Keratinocyte (primary cell): Measurements from ENCODE around the gene WDR4. TPM values are rescaled to one million over a fixed set of nuclear protein-coding genes. Genes with fewer than 3 reads are reported as not detected.

ENCODE experiments used
- DNase-seq: peaks from one replicate; pipeline ENCODE4 v3.0.0-alpha.2; 2011; ENCODE audit warnings: low read depth, missing footprints, low spot score
- FAIRE-seq: peaks from 2 replicates; lab custom pipeline; 2011; peaks lifted over from hg19 to GRCh38; lab: Jason Lieb, UNC
- H2AFZ ChIP-seq: 2 replicates; pipeline ENCODE4 v1.6.0; 2012; ENCODE audit warnings: low read length, control low read depth, inconsistent platforms; ENCODE audit not compliant: control insufficient read depth
- H3K27ac ChIP-seq: 2 replicates; pipeline ENCODE4 v1.5.1; 2011; ENCODE audit warnings: low read length; ENCODE audit not compliant: control insufficient read depth, insufficient read depth
- H3K27me3 ChIP-seq: 3 replicates; pipeline ENCODE4 v1.6.0; 2011; ENCODE audit warnings: low read length; ENCODE audit not compliant: control insufficient read depth, insufficient read depth; ENCODE audit errors: extremely low read depth
- H3K36me3 ChIP-seq, 2 experiments: 2 replicates in 1 of 2; 3 replicates in 1 of 2; pipeline ENCODE4 v1.5.1; 2011; ENCODE audit warnings: low read length in 2 of 2, mild to moderate bottlenecking in 1 of 2; ENCODE audit not compliant: control insufficient read depth in 2 of 2, insufficient read depth in 2 of 2; ENCODE audit errors: extremely low read depth in 1 of 2
- H3K4me1 ChIP-seq: 3 replicates; pipeline ENCODE4 v1.5.1; 2011; ENCODE audit warnings: low read length; ENCODE audit not compliant: control insufficient read depth, insufficient read depth; ENCODE audit errors: extremely low read depth
- H3K4me2 ChIP-seq: 3 replicates; pipeline ENCODE4 v1.6.0; 2011; ENCODE audit warnings: low read depth, low read length; ENCODE audit not compliant: control insufficient read depth, insufficient read depth; ENCODE audit errors: extremely low read depth
- H3K4me3 ChIP-seq, 3 experiments: fragments of 200-600 bp in 1 of 3; sonication (generic) in 1 of 3; 2 replicates in 2 of 3; 3 replicates in 1 of 3; pipeline ENCODE4 v1.5.1; 2011 to 2016; ENCODE audit warnings: low read length in 3 of 3, mild to moderate bottlenecking in 3 of 3, control low read depth in 2 of 3, inconsistent platforms in 1 of 3, low read depth in 1 of 3, mixed read lengths in 1 of 3, mixed run types in 1 of 3, moderate library complexity in 1 of 3; ENCODE audit not compliant: control insufficient read depth in 2 of 3, insufficient read depth in 2 of 3; ENCODE audit errors: extremely low read depth in 1 of 3
- H3K79me2 ChIP-seq: 2 replicates; pipeline ENCODE4 v1.6.0; 2012; ENCODE audit warnings: low read length; ENCODE audit not compliant: control insufficient read depth, insufficient read depth
- H3K9ac ChIP-seq: 3 replicates; pipeline ENCODE4 v1.6.0; 2011; ENCODE audit warnings: low read length; ENCODE audit not compliant: control insufficient read depth, insufficient read depth; ENCODE audit errors: extremely low read depth
- H3K9me1 ChIP-seq: 3 replicates; pipeline ENCODE4 v1.6.0; 2011; ENCODE audit warnings: low read length; ENCODE audit not compliant: control insufficient read depth, insufficient read depth; ENCODE audit errors: extremely low read depth
- H3K9me3 ChIP-seq: 2 replicates; pipeline ENCODE4 v1.5.1; 2012; ENCODE audit warnings: low read depth, low read length; ENCODE audit not compliant: control insufficient read depth
- H4K20me1 ChIP-seq: 3 replicates; pipeline ENCODE4 v1.6.0; 2011; ENCODE audit warnings: low read length; ENCODE audit not compliant: control insufficient read depth, insufficient read depth; ENCODE audit errors: extremely low read depth
- EZH2 ChIP-seq: IDR thresholded peaks from one replicate; pipeline ENCODE4 v1.6.1; 2012; ENCODE audit warnings: inconsistent platforms, mild to moderate bottlenecking, low read length, moderate library complexity
- dilution Hi-C: fragments of 300-500 bp; cut with MboI; formaldehyde crosslinking; loops from one replicate; pipeline ENCODE4 v1.7.0; 2020; ENCODE audit warnings: low sequenced_read_pairs; ENCODE audit not compliant: extremely low pct_ligation_motif_present
- polyA plus RNA-seq, 5 experiments: library from polyadenylated mRNA; depleted of rRNA in 3 of 5; stranded (reverse) in 3 of 5; stranded (forward) in 1 of 5; unstranded in 1 of 5; fragments of >200 nt; gene quantifications; 1 replicate in 1 of 5; 2 replicates in 3 of 5; 3 replicates in 1 of 5; pipeline versions ENCODE4 v1.2.1 to v1.2.3, GENCODE V29; 2011 to 2012; ENCODE audit warnings: missing spikeins in 2 of 5, low read depth in 1 of 5, low replicate concordance in 1 of 5
- TF ChIP-seq, protein P1 (sequence below), 3 experiments: IDR thresholded peaks in 1 of 3; conservative IDR thresholded peaks in 1 of 3; optimal IDR thresholded peaks in 1 of 3; 2 replicates in 2 of 3; 3 replicates in 1 of 3; pipeline versions ENCODE3 to v1.5.1; 2011; ENCODE audit warnings: low read length in 3 of 3, mild to moderate bottlenecking in 3 of 3, moderate library complexity in 2 of 3, control low read depth in 1 of 3, inconsistent platforms in 1 of 3; ENCODE audit not compliant: insufficient read depth in 2 of 3; ENCODE audit errors: extremely low read depth in 1 of 3

The WDR4 gene
- polyA plus RNA-seq, 1 donor (not counting 4 experiments of a cell fraction or from before 2014, with no cell fraction given), result 14.9 TPM

DNA sequence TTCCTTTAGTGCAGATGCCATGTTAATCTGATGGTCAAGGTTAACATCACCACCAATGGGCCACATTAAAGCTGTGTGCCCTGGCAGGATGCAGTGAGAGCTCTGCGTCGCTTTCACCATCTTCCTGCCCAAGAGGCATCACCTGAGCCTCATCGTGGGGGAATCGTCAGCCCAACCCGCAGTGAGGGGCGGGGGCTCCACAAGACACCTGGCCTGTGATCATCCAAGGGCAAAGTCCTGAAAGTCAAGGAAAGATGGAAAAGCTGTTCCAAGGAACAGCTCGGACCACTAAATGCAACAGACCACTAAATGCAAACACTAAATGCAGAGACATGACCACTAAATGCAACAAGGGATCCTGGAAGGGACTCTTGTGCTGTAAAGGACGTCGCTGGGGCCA is 49.9 kb downstream of the WDR4 start:
- H3K79me2 ChIP-seq, result no peaks in the 10 kb centered on the region
- H3K4me2 ChIP-seq, result no peak overlapping the region
- TF ChIP-seq EZH2, result no peak
- TF ChIP-seq, protein P1, sequence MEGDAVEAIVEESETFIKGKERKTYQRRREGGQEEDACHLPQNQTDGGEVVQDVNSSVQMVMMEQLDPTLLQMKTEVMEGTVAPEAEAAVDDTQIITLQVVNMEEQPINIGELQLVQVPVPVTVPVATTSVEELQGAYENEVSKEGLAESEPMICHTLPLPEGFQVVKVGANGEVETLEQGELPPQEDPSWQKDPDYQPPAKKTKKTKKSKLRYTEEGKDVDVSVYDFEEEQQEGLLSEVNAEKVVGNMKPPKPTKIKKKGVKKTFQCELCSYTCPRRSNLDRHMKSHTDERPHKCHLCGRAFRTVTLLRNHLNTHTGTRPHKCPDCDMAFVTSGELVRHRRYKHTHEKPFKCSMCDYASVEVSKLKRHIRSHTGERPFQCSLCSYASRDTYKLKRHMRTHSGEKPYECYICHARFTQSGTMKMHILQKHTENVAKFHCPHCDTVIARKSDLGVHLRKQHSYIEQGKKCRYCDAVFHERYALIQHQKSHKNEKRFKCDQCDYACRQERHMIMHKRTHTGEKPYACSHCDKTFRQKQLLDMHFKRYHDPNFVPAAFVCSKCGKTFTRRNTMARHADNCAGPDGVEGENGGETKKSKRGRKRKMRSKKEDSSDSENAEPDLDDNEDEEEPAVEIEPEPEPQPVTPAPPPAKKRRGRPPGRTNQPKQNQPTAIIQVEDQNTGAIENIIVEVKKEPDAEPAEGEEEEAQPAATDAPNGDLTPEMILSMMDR (optimal IDR thresholded peaks at IDR 0.05 in 1 of 3, IDR thresholded peaks at IDR 0.05 in 1 of 3, conservative IDR thresholded peaks at IDR 0.05 in 1 of 3; ENCODE audit: extremely low read depth in 1 of 3, insufficient read depth in 2 of 3, low read length in 3 of 3), result no peak
- no peak for FAIRE-seq
- H3K27ac ChIP-seq, result no peak overlapping the region
- H3K36me3 ChIP-seq, result no peaks in the 10 kb centered on the region
- no peaks in the 10 kb centered on the region for H4K20me1 ChIP-seq
- H3K4me1 ChIP-seq, result no peaks in the 10 kb centered on the region
- H3K27me3 ChIP-seq, result no peaks in the 10 kb centered on the region
- H3K9ac ChIP-seq, result no peak overlapping the region
- H3K4me3 ChIP-seq, result no peak overlapping the region
- no peak overlapping the region for H2AFZ ChIP-seq
- H3K9me1 ChIP-seq, result no peaks in the 10 kb centered on the region
- dilution Hi-C loops, result no loop called here
- no peak for DNase-seq
- H3K9me3 ChIP-seq, result no peaks in the 10 kb centered on the region

DNA sequence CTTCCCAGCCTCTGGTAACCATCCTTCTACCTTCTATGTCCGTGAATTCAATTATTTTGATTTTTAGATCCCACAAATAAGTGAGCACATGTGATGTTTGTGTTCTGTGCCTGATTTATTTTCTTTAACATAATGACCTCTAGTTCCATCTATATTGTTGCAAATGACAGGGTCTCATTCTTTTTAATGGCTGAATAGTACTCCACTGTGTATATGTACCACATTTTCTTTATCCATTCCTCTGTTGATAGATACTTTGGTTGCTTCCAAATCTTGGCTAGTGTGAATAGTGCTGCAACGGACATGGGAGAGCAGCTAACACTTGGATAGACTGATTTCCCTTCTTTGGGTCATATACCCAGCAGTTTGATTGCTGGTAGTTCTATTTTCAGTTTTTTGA is 51.8 kb downstream of the WDR4 start:
- dilution Hi-C loops, result no loop called here
- Histone ChIP-seq H3K9me1 (no peaks in the 10 kb centered on the region), H3K9me3 (no peaks in the 10 kb centered on the region), H3K79me2 (no peaks in the 10 kb centered on the region), H3K27ac (no peak overlapping the region), H3K4me1 (no peaks in the 10 kb centered on the region), H3K36me3 (no peaks in the 10 kb centered on the region), H4K20me1 (no peaks in the 10 kb centered on the region), H3K27me3 (no peaks in the 10 kb centered on the region), H2AFZ (no peak overlapping the region), H3K4me2 (no peak overlapping the region), H3K4me3 (no peak overlapping the region), H3K9ac (no peak overlapping the region)
- no peak for TF ChIP-seq EZH2
- TF ChIP-seq, protein P1 (optimal IDR thresholded peaks at IDR 0.05 in 1 of 3, IDR thresholded peaks at IDR 0.05 in 1 of 3, conservative IDR thresholded peaks at IDR 0.05 in 1 of 3; ENCODE audit: extremely low read depth in 1 of 3, insufficient read depth in 2 of 3, low read length in 3 of 3), result no peak
- FAIRE-seq, result no peak
- DNase-seq, result no peak
